ENCODE results near the gene ADAT3. TPM values are rescaled to one million over a fixed set of nuclear protein-coding genes. Genes with fewer than 3 reads are reported as not detected.

ADAT3 gene
- total and polyA plus RNA-seq, 2 donors (not counting 1 experiment from before 2014, with no cell fraction given) = 5.3 to 13.4 TPM

GRCh38 chr19:1918975-1919374 lies 13.8 kb downstream of the ADAT3 start:
- no peak overlapping the region for H3K27ac Mint-ChIP-seq
- no peak overlapping the region for H3K4me2 ChIP-seq (replicated peaks; ENCODE audit: low read depth, low read length, poor library complexity, severe bottlenecking)
- CTCF ChIA-PET = interaction anchor here (1.6 kb wide), 1 partner anchor 9 kb away, joined by 5 read pairs; no protein-coding TSS in a partner anchor

GRCh38 chr19:1920644-1921043 lies 15.4 kb downstream of the ADAT3 start:
- Mint-ChIP-seq H3K9me3 (ENCODE audit: insufficient read depth) (no peaks in the 10 kb centered on the region), H3K27me3 (no peaks in the 10 kb centered on the region), H3K4me3 (no peak overlapping the region), H3K27ac (no peak overlapping the region), H3K4me1 (no peaks in the 10 kb centered on the region)
- Histone ChIP-seq H4K20me1 (ENCODE audit: control insufficient read depth, insufficient read depth, low read length, poor library complexity, severe bottlenecking) (peaks cover 7% of the 10 kb centered on the region), H3K79me2 (ENCODE audit: control insufficient read depth, insufficient read depth, low read length) (peaks cover 3% of the 10 kb centered on the region), H3K4me2 (replicated peaks; ENCODE audit: low read depth, low read length, poor library complexity, severe bottlenecking) (no peak overlapping the region), H3K9me3 (ENCODE audit: control extremely low read depth in 1 of 3, control insufficient read depth in 2 of 3, insufficient read depth in 1 of 3, low read length in 2 of 3) (peaks cover 0 to 5% (median 0%) of the 10 kb centered on the region in 3 donors), H3K9ac (ENCODE audit: low read length) (no peak overlapping the region), H3K27me3 (replicated peaks in 1 of 4; ENCODE audit: control extremely low read depth in 1 of 4, control insufficient read depth in 3 of 4, insufficient read depth in 4 of 4, low read length in 3 of 4) (no peaks in the 10 kb centered on the region), H3K4me1 (ENCODE audit: control insufficient read depth in 2 of 2, insufficient read depth in 2 of 2, low read length in 2 of 2) (peaks cover 0 to 22% of the 10 kb centered on the region in 2 donors), H3K4me3 (ENCODE audit: control extremely low read depth in 1 of 5, extremely low read depth in 1 of 5, insufficient read depth in 1 of 5, low read depth in 2 of 5, low read length in 4 of 5) (no peak overlapping the region), H3K27ac (ENCODE audit: low read length in 2 of 2) (no peak overlapping the region), H2AFZ (ENCODE audit: insufficient read depth, low read depth, low read length, poor library complexity, severe bottlenecking) (no peak overlapping the region), H3K36me3 (replicated peaks in 1 of 2; ENCODE audit: control extremely low read depth in 1 of 2, control insufficient read depth in 1 of 2, extremely low read depth in 1 of 2, insufficient read depth in 2 of 2, low read length in 1 of 2) (peaks cover 2 to 48% of the 10 kb centered on the region in 2 experiments)
- CTCF ChIA-PET = interaction anchor here (1.1 kb wide), 1 partner anchor 15 kb away, joined by 3 read pairs; the partner anchor contains the start of genes ADAT3 and SCAMP4
- POLR2A ChIA-PET = no interaction called here
- 97% methylated on average over 19 of the region's 19 CpGs for WGBS (ENCODE audit: insufficient coverage)
- ATAC-seq (ENCODE audit: low read depth) (no peak), DNase-seq (no peak)
- TF ChIP-seq CTCF (IDR thresholded peaks at IDR 0.05) = no peak
- no peak for TF ChIP-seq EZH2 (IDR thresholded peaks at IDR 0.05; ENCODE audit: borderline replicate concordance, insufficient read depth, low read depth, low read length, poor library complexity, severe bottlenecking)
- intact Hi-C loops (cut with micrococcal nuclease) = no loop called here

More at GRCh38 chr19:1918975-1919374, 13.8 kb downstream of the ADAT3 start:
- intact Hi-C loops (cut with micrococcal nuclease) = no loop called here
- H3K4me1 ChIP-seq (ENCODE audit: control insufficient read depth in 2 of 2, insufficient read depth in 2 of 2, low read length in 2 of 2) = peaks cover 0 to 18% of the 10 kb centered on the region in 2 donors
- TF ChIP-seq EZH2 (IDR thresholded peaks at IDR 0.05; ENCODE audit: borderline replicate concordance, insufficient read depth, low read depth, low read length, poor library complexity, severe bottlenecking) = no peak
- TF ChIP-seq CTCF (IDR thresholded peaks at IDR 0.05) = no peak
- no peak overlapping the region for H3K4me3 ChIP-seq (ENCODE audit: control extremely low read depth in 1 of 5, extremely low read depth in 1 of 5, insufficient read depth in 1 of 5, low read depth in 2 of 5, low read length in 4 of 5)
- H3K4me3 Mint-ChIP-seq = no peak overlapping the region
- H3K9ac ChIP-seq (ENCODE audit: low read length) = no peak overlapping the region
- peaks cover 18% of the 10 kb centered on the region for H3K79me2 ChIP-seq (ENCODE audit: control insufficient read depth, insufficient read depth, low read length)
- peaks cover 0 to 8% (median 0%) of the 10 kb centered on the region in 3 donors for H3K9me3 ChIP-seq (ENCODE audit: control extremely low read depth in 1 of 3, control insufficient read depth in 2 of 3, insufficient read depth in 1 of 3, low read length in 2 of 3)
- H3K36me3 ChIP-seq (replicated peaks in 1 of 2; ENCODE audit: control extremely low read depth in 1 of 2, control insufficient read depth in 1 of 2, extremely low read depth in 1 of 2, insufficient read depth in 2 of 2, low read length in 1 of 2) = peaks cover 2 to 49% of the 10 kb centered on the region in 2 experiments
- 96% methylated on average over 26 of the region's 28 CpGs for WGBS (ENCODE audit: insufficient coverage)
- no peaks in the 10 kb centered on the region for H3K4me1 Mint-ChIP-seq
- no peak overlapping the region for H3K27ac ChIP-seq (ENCODE audit: low read length in 2 of 2)
- DNase-seq (no peak), ATAC-seq (ENCODE audit: low read depth) (no peak)
- no peaks in the 10 kb centered on the region for H3K9me3 Mint-ChIP-seq (ENCODE audit: insufficient read depth)
- H4K20me1 ChIP-seq (ENCODE audit: control insufficient read depth, insufficient read depth, low read length, poor library complexity, severe bottlenecking) = peaks cover 23% of the 10 kb centered on the region
- no peaks in the 10 kb centered on the region for H3K27me3 Mint-ChIP-seq
- no peak overlapping the region for H2AFZ ChIP-seq (ENCODE audit: insufficient read depth, low read depth, low read length, poor library complexity, severe bottlenecking)
- POLR2A ChIA-PET = no interaction called here
- no peaks in the 10 kb centered on the region for H3K27me3 ChIP-seq (replicated peaks in 1 of 4; ENCODE audit: control extremely low read depth in 1 of 4, control insufficient read depth in 3 of 4, insufficient read depth in 4 of 4, low read length in 3 of 4)
